GM04503 (cell line): ENCODE data around the gene OAT.
A peak's percentile ranks its signal among the peaks of the same experiment; 100 is the strongest.

Experiments used
- DNase-seq: peaks from one replicate; pipeline ENCODE4 v3.0.0-alpha.2; 2012; ENCODE audit warnings: low read depth

Gene OAT

DNA sequence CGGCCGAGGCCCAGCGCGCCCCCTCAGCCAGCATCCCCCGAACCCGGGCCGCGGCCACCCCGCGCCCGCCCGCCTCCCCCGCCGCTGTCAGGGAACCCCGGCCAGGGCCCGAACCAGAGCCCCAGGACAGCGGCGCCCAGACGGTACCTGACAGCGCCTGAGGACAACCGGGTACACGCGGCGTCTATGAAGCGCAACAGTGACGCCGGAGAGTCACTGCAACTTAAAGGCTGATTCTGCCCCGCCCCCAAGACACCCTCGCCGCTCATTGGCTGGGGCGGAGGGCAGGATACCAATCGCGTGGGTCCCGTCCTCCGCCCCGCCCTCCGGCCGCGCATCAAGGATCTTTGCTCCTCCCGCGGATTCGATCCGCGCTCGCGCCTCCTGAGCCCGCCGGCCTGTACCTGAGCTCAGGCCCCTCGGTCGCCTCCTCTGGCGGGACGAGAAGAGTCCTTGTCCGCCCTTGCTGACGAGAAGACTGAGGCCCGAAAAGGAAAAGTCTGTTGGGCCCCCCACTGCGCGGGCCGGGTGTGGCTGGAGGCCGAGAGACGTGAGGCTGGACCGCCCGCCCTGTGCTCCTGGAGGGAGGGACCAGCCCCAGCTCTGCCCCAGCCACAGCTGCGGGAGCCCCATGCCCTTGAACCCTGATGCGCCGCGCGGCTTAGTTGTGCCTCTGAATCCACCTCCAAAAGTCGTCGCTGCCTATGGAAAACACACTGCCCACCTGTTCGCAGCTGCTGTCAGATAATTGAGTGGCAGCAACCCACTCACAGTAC is at the start of gene OAT:
OAT (minus strand) TSS at position 198 of the 776 bp plus-strand sequence. CDS start 6,752 bp downstream, outside the sequence.
- DNase-seq: peak; percentile 66

DNA sequence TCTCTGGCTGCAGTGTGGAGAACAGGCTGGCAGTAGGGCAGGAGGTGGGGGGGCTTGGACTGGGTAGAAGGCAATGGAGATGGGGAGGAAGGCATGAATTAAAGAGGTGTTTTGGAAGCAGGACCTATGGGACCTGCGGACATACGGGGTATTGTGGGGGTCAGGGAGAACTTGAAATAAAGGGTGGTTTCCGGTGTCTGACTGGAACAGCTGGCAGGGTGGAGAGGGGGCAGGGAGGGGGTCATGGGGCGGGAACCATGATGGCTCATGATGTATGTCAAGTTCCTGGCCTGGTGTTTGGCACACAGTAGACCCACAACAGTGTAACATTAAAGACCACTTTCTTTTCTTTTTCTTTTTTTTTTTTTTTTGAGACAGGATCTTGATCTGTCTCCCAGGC is 48.4 kb upstream of the OAT start:
- DNase-seq: no peak

DNA sequence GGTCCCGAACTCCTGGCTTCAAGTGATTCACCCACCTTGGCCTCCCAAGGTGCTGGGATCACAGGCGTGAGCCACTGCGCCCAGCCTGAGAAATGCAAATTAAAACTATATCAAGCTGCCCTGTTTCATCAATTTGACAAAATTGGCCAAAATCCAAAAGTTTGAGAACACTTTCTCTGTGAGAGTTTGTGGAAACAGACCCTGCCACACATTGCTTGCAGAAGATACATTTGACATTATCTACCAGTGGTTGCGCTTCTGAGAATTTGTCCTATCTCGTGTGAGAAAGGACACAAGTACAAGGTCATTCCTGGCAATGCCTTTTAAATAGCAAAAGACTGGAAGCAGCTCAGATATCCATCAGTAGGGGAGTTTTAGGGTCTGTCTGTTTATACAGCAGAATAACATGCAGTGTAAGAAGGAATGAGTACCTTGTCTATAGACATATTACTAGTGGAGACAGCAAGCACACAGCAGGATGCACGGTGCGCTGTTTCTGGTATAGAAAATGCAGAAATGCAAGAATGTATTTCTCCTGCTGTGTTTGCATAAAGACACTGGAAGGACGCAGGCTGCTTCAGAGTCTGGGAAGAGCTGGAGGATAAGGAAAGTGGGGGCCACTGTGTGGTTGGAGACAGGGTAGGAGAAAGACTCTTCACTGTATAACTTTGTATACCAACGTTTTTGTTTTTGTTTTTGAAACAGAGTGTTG is 47.2 kb upstream of the OAT start:
- DNase-seq: no peak

DNA sequence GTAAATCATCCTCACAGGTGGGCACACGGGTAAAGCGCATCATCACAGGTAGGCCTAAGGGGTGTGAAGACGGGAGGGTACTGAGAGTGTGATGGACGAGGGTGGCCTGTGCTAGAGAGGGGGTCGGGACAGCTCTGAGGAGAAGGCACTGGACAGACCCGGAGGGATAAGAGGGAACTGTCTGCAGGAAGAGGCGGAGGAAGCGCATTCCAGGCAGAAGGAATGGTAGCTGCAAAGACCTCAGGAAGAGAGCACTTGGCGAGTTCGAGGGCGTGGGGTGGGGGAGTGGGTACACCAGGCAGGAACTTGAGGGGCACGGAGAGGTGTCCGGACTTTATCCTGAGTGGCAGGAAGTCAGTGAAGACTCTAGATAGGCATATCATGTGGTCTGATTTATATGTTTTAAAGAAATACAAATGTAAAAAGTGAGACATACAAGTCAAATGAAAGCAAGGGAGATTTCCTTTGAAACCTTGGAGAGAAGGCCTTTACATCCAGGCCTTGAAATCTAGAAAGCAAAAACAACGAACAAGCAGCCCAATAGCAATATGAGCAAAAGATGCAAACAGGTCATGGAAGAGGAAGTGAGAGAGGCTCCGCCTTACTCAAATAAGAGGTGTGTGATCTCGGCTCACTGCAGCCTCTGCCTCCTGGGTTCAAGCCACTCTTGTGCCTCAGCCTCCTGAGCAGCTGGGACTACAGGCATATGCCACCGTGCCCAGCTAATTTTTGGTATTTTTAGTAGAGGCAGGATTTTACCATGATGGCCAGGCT is 46.5 kb upstream of the OAT start:
- DNase-seq: no peak

DNA sequence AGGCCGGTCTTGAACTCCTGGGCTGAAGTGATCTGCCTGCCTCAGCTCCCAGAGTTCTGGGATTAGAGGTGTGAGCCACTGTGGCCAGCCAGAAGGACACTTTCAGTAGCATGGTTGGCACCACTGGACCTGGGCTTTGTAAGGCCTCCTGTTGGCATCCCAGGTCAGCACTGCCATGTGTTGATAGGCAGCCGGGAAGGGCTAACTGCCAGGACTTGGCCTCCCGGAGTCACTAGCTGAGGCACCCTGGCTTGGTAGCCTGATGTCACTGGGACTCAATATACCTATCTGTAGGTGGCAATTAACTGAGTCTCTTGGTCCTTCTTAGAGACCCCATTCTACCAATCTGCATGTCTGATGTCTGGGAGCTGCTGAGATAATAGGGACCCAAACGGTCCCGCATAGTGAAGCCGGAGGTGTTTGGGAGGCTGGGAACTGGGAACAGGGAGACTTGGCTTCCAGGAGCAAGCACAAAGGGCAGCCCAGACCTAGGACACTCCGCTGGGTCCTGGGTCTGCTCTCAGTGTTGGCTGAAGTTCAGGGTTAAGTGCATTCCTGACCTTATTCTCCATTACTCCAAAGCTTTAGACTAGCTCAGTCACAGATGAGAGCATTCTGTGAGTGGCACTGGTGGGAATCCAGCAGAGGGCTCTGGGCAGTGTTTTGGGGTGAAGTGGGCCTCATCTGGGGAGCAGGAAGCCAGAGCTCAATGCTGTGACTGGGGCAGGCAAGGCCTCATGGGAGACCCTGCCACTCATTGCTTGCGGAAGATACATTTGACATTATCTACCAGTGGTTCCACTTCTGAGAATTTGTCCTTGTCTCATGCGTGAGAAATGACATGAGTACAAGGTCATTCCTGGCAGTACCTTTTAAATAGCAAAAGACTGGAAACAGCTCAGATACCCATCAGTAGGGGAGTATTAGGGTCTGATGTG is 45.6 kb upstream of the OAT start:
- DNase-seq: no peak

DNA sequence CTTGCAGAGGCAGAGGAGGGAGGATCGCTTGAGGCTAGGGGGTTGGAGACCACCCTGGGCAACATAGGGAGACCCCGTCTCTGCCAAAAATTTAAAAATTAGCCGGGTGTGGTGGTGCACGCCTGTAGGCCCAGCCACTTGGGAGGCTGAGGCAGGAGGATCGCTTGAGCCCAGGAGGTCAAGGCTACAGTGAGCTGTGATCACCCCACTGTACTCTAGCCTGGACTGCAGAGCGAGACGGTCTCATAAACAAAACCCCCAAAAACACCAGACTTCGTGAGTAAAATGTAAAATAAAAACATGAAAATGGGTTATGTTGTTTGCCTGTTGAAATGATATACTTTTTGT is 43.6 kb upstream of the OAT start:
- no peak for DNase-seq

DNA sequence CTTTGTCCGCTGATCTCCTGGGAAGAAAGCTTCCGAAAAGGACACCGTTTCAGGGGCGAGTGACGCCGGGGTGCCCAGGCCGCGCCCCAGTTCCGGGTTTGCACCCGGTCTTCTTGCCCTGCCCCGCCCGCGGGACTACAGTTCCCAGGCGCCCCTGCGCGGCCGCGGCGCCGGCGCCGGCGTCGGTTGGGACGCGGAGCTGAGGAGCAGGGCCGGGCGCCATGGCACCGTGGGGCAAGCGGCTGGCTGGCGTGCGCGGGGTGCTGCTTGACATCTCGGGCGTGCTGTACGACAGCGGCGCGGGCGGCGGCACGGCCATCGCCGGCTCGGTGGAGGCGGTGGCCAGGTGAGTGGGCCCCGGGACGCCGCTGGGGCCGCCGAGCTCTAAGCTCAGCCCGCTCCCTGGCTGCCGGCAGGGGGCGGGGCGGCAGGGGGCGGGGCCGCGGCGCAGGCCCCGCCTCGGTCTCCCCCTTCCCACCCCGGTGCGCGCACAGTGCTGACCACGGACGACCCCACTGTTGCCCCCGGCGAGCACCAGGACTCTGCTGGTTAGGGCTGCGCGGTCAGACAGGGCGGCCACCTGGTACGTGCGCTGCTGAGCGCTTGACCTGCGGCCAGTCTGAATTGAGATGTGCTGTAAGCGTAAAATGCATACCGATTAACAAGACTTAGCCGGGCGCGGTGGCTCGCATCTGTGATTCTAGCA is 43.1 kb upstream of the OAT start, which contains the start of gene LHPP:
LHPP (plus strand) TSS at position 182 of the 706 bp plus-strand sequence; CDS start at position 222, 40 bp downstream.
- DNase-seq: peak; percentile 31

DNA sequence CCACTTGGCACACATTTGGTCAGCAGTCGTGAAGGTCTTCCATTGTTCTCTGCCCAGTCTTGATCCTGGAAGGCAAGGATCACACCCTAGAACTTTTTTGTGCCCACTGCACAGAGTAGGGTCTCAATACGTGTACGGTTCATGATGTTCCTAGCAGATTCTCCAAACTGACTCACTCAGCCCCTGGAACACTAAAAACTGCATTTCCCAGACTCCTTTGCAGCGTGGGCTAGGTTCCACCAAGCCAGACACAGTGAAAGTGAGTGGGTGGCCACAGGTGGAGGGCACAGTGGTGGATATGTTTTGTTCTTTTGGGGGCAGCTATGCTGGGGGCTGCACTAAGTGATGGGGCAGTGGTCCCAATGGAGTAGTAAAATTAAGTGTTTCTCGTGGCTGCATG is 41.4 kb upstream of the OAT start:
- no peak for DNase-seq

DNA sequence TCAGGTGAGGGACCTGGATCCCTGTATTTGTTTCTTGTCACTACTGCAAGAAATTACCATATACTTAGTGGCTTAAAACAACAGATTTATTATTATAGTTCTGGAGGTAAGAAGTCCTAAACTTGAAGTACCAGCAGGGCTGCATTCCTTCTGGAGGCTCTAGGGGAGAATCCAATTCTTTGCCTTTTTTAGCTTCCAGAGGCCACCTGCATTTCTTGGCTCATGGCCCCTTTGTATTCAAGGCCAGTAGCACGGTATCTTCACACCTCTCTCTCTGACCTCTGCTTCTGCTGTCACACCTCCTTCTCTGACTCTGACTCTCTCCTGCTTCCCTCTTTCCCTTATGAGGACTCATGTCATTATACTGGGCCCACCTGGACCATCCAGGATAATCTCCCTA is 40.7 kb upstream of the OAT start:
- no peak for DNase-seq

DNA sequence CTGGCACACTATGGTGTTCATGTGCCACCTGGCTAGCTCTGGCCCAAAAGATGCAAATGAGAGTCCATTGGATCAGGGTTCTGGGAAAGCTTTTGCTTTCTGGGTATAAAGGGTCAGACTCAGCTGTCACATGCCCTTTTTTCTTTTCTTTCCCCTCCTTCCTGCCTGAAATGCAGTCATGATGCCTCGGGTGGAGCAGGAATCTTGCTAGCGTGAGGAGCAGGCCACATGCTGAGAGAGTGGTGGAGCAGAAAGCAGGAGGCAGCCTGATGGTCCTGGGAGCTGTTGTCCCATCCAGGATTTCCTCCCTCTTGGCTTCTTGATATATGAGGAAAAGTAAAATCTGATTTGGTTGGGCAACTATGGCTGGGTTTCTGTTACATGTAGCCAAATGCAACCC is 40.2 kb upstream of the OAT start:
- no peak for DNase-seq

DNA sequence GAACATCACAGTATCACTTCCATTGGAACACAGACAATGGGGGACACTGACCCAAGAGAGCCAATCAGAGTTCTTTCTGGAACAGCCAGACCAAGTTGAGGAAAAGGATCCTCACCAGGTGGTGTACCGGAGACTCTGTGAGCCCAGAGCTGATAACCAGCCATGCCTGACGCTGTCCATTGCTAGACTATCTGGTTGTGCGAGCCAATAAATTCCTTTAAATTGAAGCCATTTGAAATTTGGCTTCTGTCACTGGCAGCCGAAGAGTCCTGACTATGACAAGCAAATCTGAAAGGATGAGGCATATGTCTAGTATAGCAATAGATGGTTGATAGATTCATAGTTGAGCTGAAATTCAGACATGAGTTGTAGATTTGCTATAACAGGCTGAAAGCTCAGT is 39.8 kb upstream of the OAT start:
- no peak for DNase-seq

DNA sequence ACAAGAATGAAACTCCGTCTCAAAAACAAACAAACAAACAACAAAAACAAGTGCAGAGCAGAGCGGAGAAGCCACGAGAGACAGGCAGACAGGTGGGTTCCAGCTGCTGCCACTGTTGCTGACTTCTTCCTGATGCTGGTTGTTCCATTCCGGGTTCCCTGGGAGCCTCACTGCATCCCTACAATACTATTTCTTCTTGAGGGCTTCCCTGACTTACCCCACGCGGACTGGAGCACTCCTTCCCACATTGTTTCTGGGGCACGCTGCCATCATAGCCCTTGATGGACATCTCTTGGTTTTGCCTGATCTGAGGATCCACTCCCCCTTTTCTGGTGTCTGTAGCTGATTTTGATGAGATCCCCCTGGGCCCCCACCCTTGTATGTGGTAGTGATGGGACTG is 36.7 kb upstream of the OAT start:
- no peak for DNase-seq

DNA sequence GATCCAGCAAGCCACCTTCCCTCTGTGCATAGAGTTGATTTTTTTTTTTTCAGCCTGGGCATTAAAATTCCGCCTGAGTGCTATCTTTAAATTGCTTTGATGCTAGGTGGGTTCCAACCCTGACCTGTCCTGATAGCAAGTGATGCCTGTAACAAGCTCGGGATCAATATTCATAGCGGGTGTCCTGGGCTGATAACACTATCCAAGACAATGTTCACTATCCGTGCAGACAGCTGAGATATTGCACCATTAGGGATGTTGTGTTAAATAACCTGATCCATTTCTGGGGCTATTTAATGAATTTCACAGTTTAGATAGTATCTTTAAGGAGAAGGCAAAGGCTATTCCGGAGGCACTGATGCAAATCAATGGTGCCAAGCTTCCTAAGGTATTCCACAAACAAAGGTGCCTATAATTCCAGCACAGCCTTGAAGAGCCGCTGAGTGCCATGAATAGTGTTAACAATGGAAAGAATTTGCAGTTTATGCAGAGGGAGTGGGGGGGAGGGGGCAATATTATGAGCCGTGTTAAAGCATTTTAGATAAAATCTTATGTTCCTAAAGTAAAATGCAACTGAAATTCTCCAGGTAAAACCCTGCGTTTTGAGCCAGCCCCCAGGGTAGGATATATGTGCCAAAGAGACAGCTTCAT is 35.4 kb upstream of the OAT start:
- DNase-seq: no peak

DNA sequence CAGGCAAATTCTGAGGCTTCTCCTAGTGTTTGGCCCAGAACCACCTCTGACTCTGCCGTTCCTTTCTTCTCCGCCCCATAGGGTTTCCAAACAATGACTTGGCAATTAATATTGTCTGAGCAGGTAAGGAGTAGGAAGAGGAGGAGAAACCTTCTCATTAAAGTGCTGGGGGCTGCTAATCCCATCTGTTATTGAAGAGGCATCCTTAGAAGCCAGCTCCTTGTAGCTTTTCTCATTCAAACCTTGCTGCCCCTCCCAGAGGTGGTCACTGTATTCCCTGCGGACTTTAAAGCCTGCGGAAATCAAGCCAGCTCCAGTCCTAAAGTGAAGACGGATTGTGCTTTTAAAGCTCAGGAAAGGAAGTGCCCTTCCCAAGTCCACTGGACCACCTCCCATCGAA is 32.6 kb upstream of the OAT start:
- no peak for DNase-seq

DNA sequence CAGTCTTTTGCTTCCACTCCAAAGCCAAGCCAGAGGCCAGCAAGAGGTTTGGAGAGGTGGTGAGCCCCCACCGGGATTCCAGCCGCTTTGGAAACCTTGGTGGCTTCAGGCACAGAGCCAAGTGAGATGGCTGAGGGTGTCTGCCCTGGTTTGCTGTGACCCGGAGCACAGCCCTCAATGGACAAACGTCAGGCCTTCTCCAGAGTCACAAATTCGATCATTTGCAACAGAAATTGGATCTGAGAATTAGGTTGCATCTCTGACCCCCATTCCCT is 32.0 kb upstream of the OAT start:
- DNase-seq: no peak

DNA sequence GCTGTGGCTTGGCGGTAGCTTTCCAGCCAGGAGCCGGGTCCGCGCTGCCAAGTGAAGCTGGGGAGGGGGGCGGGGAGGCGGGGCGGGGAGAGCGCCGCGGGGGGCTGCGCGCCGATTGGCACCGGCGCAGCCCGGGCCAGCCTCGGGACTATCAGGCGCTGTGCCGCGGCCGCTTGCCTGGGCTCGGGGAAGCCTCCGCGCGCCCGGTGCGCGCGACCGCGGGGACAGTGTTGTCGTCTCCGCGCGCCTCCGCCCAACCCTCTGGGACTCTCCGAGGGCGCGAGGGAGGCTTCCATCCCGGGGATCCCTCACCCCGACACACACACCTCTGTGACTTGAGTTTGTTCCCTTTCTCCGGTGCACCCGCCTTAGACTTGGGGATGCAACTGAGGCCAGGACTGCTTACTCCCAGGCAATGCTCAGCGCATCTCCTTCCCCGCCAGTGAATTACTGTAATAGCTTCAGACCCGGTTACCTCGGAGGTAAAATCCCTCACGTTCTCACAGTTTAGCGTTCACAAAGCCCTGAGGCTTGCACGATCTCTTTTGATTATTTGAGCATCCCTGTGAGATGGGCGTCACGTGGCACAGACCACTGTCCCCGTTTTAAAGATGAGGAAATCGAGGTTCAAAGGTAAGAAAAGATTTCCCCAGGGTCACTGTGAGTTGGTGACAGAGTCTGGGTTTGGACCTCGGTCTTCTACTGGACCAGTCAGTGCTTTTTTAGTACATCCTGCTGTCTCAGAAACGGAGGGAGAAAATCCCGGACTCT is 31.5 kb upstream of the OAT start, which contains the start of gene NKX1-2:
NKX1-2 (minus strand) TSS at position 24 of the 771 bp plus-strand sequence. CDS start 92 bp downstream, outside the sequence.
- no peak for DNase-seq

DNA sequence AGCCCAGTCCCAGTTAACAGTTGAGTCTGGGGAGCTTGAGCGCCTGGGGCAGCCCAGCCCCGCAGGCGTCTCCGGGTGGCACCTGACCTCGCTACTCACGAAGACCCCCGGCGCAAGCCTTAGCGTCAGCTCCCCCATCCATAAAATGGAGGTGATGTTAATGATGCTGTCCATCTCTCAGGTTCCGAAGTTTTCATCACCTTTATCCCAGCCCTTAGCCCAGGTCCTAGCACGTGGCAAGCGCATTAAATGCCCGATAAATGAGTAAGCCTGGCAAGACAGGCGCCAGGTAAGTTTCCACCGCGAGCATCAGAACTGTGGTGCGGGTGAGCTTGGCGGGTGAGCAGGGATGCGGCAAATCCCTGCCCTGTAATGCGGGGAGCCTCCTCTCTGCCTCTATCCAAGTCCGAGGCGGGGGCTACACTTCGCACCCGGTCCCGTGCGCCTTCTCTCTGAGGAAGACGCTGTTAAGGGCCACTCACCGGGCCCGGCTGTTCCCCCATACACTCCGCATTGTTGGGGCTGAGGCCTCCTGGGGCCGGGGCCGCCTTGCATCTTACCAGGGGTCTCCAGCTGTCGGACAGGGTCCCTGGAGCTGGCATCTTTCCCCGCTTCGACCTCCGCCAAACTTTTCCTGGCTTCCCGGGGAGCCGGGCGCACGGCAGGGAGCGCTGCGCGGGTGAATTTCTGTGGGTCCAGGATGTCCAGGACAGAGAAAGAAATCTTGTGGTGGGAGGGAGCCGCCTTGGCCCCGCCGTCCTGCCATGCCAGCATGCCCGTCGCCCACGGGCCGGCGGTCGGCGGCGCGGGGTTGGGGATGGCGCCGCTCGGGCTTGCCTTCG is 30.7 kb upstream of the OAT start:
- no peak for DNase-seq

DNA sequence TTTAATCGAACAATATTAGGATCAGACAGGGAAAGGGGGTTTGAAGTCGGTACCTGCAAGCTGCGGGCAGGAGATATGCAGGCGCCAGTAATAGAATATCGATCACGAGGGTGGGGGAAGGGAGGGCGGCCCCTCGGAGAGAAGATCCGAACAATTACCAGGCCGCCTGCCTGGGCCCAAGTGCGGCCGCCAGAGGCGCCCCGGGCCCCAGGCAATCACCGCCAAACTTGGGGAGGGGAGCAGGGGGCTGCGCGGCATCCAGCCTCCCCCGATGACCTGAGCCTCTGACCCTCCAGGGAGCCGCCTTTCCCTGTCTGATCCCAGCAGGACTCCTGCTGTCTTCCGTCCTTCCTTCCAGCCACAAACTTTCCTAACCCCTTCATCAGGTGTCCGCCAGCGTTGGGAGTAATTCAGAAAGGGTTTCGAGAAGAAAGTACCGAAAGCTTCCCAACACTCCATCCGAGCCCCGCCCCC is 30.0 kb upstream of the OAT start:
- no peak for DNase-seq
